K562 (cell line): ENCODE results near the gene SH3BGRL3. TPM values are rescaled to one million over a fixed set of nuclear protein-coding genes. Genes with fewer than 3 reads are reported as not detected.
A peak's percentile ranks its signal among the peaks of the same experiment; 100 is the strongest.

ENCODE experiments used
- ARID4B ChIP-seq: sonication (generic); formaldehyde crosslinking; IDR thresholded peaks from 2 replicates; pipeline ENCODE4 v1.8.0; 2022; ENCODE audit warnings: mild to moderate bottlenecking, missing genetic modification reagents
- BRF1 ChIP-seq: IDR thresholded peaks from 3 replicates; pipeline ENCODE4 v1.6.1; 2011; ENCODE audit warnings: borderline replicate concordance, mild to moderate bottlenecking; ENCODE audit not compliant: insufficient read length; ENCODE audit errors: extremely low read depth
- E2F1 ChIP-seq: sonication (generic); formaldehyde crosslinking; IDR thresholded peaks from 2 replicates; pipeline ENCODE4 v1.8.1; 2023; ENCODE audit warnings: mild to moderate bottlenecking, missing genetic modification reagents, moderate library complexity
- E2F8 ChIP-seq: fragments of 450-650 bp; IDR thresholded peaks from 2 replicates; pipeline ENCODE4 v1.7.1; 2018; ENCODE audit warnings: mild to moderate bottlenecking, low read depth; ENCODE audit not compliant: partially characterized antibody
- ETS1 ChIP-seq: conservative IDR thresholded peaks from 2 replicates; pipeline ENCODE4 v1.6.1; 2011; ENCODE audit warnings: low read depth, mild to moderate bottlenecking, low read length; ENCODE audit not compliant: control insufficient read depth
- HMGN3 ChIP-seq: IDR thresholded peaks from 2 replicates; pipeline ENCODE4 v1.6.1; 2011; ENCODE audit warnings: borderline replicate concordance, low read depth, mild to moderate bottlenecking, mixed read lengths, low read length; ENCODE audit not compliant: insufficient read length; ENCODE audit errors: extremely low read depth
- JUND ChIP-seq, 2 experiments: IDR thresholded peaks; 2 replicates in 1 of 2; 3 replicates in 1 of 2; pipeline ENCODE4 v1.6.1; 2011; ENCODE audit warnings: borderline replicate concordance in 2 of 2, low read depth in 2 of 2, low read length in 2 of 2, improper control_type of control experiment in 1 of 2, missing biosample characterization in 1 of 2, missing genetic modification characterization in 1 of 2, missing genetic modification reagents in 1 of 2
- MECOM ChIP-seq: fragments of 250-450 bp; sonication (Bioruptor Pico); IDR thresholded peaks from 2 replicates; pipeline ENCODE4 v1.8.0; 2022; ENCODE audit warnings: inconsistent platforms
- RBBP5 ChIP-seq: fragments of 200-600 bp; sonication (generic); IDR thresholded peaks from 2 replicates; pipeline ENCODE4 v1.6.1; 2012; ENCODE audit warnings: borderline replicate concordance, mild to moderate bottlenecking, low read length, control low read depth, inconsistent platforms; ENCODE audit not compliant: insufficient read depth, poor library complexity, severe bottlenecking
- SNRNP70 ChIP-seq: fragments of 200-400 bp; formaldehyde crosslinking; optimal IDR thresholded peaks from 2 replicates; pipeline ENCODE3; 2017; ENCODE audit warnings: low read depth, low read length
- USF1 ChIP-seq: sonication (generic); formaldehyde crosslinking; IDR thresholded peaks from 2 replicates; pipeline ENCODE4 v1.9.0; 2022; ENCODE audit warnings: mild to moderate bottlenecking, missing genetic modification reagents
- ZBTB12 ChIP-seq: fragments of 250-450 bp; sonication (Bioruptor Pico); IDR thresholded peaks from 2 replicates; pipeline ENCODE4 v1.4.0; 2020
- polyA plus RNA-seq, 8 experiments: library from polyadenylated mRNA; depleted of rRNA in 4 of 8; stranded (reverse) in 5 of 8; unstranded in 3 of 8; fragments of >200 nt; fragmentation: Nextera tagmentation in 2 of 8; fragmentation: Illumina TruSeq in 1 of 8; extraction: Ambion mirVana in 2 of 8; extraction: Trizol in 1 of 8; gene quantifications; 2 replicates each; pipeline versions ENCODE4 v1.2.1 to v1.2.3, GENCODE V29; 2011 to 2014; ENCODE audit warnings: inconsistent platforms in 1 of 8, missing spikeins in 1 of 8
- total RNA-seq, 7 experiments: library from RNA; depleted of rRNA in 6 of 7; stranded (reverse); fragments of >200 nt in 6 of 7; fragmentation: Illumina TruSeq in 2 of 7; extraction: Trizol in 2 of 7; gene quantifications; 2 replicates each; pipeline versions ENCODE4 v1.2.1 to v1.2.3, GENCODE V29; 2011 to 2021; ENCODE audit warnings: low replicate concordance in 1 of 7

Gene SH3BGRL3
- total and polyA plus RNA-seq, 9 of the 15 experiments (the other 6 are each of a cell fraction or from before 2014, with no cell fraction given), result 30.3 to 140 (median 54.2) TPM

DNA sequence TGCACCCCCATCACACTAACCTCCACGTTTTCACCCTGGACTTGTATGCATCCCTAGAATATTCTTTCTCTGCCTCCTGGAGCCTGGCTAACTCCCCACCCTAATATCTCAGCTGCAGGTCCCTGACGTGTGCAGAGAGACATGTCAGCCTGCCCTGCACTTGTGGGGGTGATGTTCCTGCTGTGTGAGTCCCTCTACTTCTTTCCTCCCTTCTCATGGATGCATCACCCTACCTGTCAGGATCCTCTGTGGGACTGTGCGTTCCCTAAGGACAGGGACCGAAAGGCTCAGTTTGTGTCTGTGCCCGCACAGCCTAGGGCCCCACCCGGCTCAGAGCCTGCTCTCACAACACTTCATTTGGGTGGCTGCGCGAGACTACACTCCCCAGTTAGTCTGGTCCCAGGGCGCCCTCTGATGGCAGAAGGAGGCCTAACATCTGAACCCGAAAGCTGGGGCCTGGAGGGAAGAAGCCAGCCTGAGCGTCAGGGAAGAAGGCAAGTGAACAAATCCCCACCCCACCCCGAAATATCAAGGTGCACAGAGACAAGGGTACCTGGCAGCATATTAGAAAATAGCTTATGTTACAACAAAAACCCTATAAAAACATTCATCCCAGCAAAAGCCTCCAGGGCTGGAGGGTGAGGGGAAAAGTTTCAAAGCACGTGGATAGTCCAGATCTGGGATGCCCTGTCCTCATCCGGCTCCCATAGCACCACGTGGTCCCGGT is 41.6 kb downstream of the SH3BGRL3 start (continued):
- TF ChIP-seq ARID4B, result no peak; the same call in none of the 2 replicates
- TF ChIP-seq BRF1, result no peak
- TF ChIP-seq ETS1, result 0 out of 2 replicates have a peak, but pooled peaks have one; percentile 4
- no peak for TF ChIP-seq MECOM
- TF ChIP-seq ZBTB12 (CRISPR knock-in tag), result no peak
- peak; percentile 63 for TF ChIP-seq E2F8
- TF ChIP-seq USF1, result peak; percentile 5; the same call in 1 of the 2 replicates
- TF ChIP-seq JUND (IDR thresholded peaks at IDR 0.05; ENCODE audit: borderline replicate concordance, low read depth, low read length), result peak; percentile 59; the same call in 1 of the 2 replicates
- TF ChIP-seq JUND (tag; IDR thresholded peaks at IDR 0.05; ENCODE audit: borderline replicate concordance, low read depth, low read length), result peak; percentile 66; the same call in 1 of the 3 replicates
- no peak for TF ChIP-seq RBBP5
- TF ChIP-seq HMGN3, result no peak
- no peak for TF ChIP-seq SNRNP70
- no peak for TF ChIP-seq E2F1 (CRISPR knock-in tag)
